ENCODE measurements around the gene HELQ.
A peak's percentile ranks its signal among the peaks of the same experiment; 100 is the strongest.

Gene HELQ

GRCh38 chr4:83371936-83372335, 83.7 kb downstream of the HELQ start:
- DNase-seq (ENCODE audit: low read depth): no peak
- TF ChIP-seq, protein P1, sequence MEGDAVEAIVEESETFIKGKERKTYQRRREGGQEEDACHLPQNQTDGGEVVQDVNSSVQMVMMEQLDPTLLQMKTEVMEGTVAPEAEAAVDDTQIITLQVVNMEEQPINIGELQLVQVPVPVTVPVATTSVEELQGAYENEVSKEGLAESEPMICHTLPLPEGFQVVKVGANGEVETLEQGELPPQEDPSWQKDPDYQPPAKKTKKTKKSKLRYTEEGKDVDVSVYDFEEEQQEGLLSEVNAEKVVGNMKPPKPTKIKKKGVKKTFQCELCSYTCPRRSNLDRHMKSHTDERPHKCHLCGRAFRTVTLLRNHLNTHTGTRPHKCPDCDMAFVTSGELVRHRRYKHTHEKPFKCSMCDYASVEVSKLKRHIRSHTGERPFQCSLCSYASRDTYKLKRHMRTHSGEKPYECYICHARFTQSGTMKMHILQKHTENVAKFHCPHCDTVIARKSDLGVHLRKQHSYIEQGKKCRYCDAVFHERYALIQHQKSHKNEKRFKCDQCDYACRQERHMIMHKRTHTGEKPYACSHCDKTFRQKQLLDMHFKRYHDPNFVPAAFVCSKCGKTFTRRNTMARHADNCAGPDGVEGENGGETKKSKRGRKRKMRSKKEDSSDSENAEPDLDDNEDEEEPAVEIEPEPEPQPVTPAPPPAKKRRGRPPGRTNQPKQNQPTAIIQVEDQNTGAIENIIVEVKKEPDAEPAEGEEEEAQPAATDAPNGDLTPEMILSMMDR (IDR thresholded peaks at IDR 0.05; ENCODE audit: low read depth, low read length, missing control alignments): no peak
- H3K4me3 ChIP-seq (ENCODE audit: low read depth, low read length): no peak overlapping the region
- in situ Hi-C loops (cut with HindIII; ENCODE audit: low sequenced_read_pairs): no loop called here

DNA sequence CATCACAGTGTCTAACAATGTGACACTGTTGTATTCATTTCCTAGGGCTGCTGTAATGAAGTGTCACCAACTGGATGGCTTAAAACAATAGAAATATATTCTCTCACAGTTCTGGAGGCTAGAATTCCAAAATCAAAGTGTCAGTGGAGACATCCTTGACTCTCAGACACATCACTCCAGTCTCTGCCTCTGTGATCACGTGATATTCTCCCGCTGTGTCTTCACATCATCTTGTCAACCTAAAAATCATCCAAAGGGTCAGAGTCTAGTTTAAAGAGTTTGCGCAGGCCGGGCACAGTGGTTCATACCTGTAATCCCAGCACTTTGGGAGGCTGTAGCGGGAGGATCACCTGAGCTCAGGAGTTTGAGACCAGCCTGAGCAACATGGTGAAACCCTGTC, 84.4 kb downstream of the HELQ start:
- no peak overlapping the region for H3K4me3 ChIP-seq (ENCODE audit: low read depth, low read length)
- TF ChIP-seq, protein P1 (IDR thresholded peaks at IDR 0.05; ENCODE audit: low read depth, low read length, missing control alignments): no peak
- in situ Hi-C loops (cut with HindIII; ENCODE audit: low sequenced_read_pairs): no loop called here
- no peak for DNase-seq (ENCODE audit: low read depth)

- TF ChIP-seq, protein P1 (IDR thresholded peaks at IDR 0.05; ENCODE audit: low read depth, low read length, missing control alignments): no peak
- in situ Hi-C loops (cut with HindIII; ENCODE audit: low sequenced_read_pairs): no loop called here
- no peak overlapping the region for H3K4me3 ChIP-seq (ENCODE audit: low read depth, low read length)
- no peak for DNase-seq (ENCODE audit: low read depth)
Measured at GRCh38 chr4:83370640-83370906, 85.0 kb downstream of the HELQ start.

DNA sequence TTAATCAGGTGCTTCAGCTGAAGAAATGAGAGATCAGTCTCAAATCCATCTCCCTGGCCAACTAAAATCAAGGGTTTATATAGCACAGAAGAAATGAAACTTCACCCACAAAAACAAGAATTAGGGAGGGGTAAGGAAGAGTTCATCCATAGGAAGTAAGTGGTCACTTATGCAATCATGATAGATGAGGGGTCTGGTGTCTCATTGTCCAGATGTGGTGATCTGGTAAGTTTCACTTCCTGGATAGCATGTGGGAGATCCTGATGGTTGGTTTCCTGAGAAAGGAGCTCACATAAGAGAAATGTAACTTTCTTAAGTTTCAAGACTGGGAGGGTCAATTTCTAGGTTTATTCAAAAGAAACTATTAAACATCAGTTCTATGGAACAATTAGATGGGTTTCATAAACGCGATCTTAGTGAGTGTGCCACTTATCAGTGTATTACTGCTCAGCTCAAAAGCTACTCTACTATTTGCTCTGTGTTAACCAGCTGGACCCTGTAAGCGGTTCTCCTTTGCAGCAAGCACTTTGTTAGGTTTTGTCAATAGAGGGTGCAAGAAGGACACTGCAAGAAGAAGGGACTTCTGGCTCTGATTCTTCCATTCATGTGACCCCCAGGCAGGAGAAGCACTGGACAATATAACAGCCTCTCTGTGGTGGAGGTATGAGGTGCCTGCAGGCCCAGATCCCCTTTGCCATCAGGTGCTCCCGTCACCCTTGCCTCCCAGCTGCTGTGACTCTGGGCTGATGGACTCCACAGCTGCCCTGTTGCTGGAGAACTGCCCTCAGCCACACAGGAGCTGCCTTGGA, 85.6 kb downstream of the HELQ start:
- in situ Hi-C loops (cut with HindIII; ENCODE audit: low sequenced_read_pairs): no loop called here
- TF ChIP-seq, protein P1 (IDR thresholded peaks at IDR 0.05; ENCODE audit: low read depth, low read length, missing control alignments): no peak
- no peak overlapping the region for H3K4me3 ChIP-seq (ENCODE audit: low read depth, low read length)
- no peak for DNase-seq (ENCODE audit: low read depth)

DNA sequence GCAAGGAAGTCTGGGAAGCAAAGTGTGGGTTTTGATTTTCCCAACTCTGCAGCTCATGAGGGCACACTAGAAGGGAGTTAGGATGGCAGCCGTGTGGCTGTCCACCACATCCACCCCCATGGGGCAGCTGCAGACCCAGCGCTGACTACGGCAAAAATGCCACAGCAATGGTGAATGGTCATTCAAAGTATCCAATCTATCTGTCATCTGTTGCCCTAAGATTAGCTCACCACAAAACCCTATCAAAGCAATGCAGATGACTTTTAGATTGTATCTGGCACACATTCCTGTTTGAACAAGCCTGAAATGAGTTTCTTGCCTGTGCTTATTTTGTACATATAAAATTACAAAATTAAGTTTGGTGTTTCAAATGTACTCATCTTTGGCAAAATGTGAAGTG, 91.3 kb downstream of the HELQ start:
- no peak for DNase-seq (ENCODE audit: low read depth)
- in situ Hi-C loops (cut with HindIII; ENCODE audit: low sequenced_read_pairs): no loop called here
- H3K4me3 ChIP-seq (ENCODE audit: low read depth, low read length): no peak overlapping the region
- TF ChIP-seq, protein P1 (IDR thresholded peaks at IDR 0.05; ENCODE audit: low read depth, low read length, missing control alignments): no peak

- H3K4me3 ChIP-seq (ENCODE audit: low read depth, low read length): no peak overlapping the region
- peak; percentile 38 for DNase-seq (ENCODE audit: low read depth)
- in situ Hi-C loops (cut with HindIII; ENCODE audit: low sequenced_read_pairs): no loop called here
- TF ChIP-seq, protein P1 (IDR thresholded peaks at IDR 0.05; ENCODE audit: low read depth, low read length, missing control alignments): peak; percentile 57
Measured at GRCh38 chr4:83362492-83363329, 92.9 kb downstream of the HELQ start.
